Transverse colon (tissue), 4 donors: ENCODE measurements around the gene NEU2.

Experiments
- POLR2AphosphoS5 ChIP-seq, 3 donors: sonication (generic); formaldehyde crosslinking; IDR thresholded peaks; one replicate each; pipeline ENCODE4 v1.6.1; 2016; ENCODE audit warnings: antibody characterized with exemption in 3 of 3
- TF ChIP-seq, protein P1 (sequence below), 5 experiments: fragments of 200-600 bp in 3 of 5; fragments of 450-650 bp in 2 of 5; sonication (generic) in 3 of 5; IDR thresholded peaks; 1 replicate in 2 of 5; 2 replicates in 3 of 5; pipeline ENCODE4 v1.5.1; 2016 to 2017; ENCODE audit warnings: antibody characterized with exemption in 5 of 5, inconsistent platforms in 3 of 5, mild to moderate bottlenecking in 2 of 5, moderate library complexity in 1 of 5

DNA sequence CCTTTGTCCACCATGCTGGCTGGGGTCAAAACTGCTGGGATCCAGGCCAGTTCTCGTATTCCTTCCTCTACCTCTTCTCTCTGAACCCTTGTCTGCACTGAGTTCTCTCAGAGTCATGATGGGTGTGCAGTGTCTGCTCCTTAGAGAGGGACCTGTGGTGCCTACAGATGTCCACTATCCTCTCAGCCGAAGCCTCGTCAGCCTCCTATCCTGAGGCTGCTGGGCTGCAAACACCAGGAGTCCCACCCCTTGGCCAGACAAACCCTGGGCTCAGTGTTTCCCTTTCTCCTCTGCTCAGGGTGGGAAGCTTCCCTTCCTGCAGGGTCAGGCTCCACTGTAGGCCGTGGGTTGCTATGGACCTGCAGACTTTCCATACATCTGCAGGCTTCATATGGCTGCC is 30.0 kb downstream of the NEU2 start:
- TF ChIP-seq, protein P1, sequence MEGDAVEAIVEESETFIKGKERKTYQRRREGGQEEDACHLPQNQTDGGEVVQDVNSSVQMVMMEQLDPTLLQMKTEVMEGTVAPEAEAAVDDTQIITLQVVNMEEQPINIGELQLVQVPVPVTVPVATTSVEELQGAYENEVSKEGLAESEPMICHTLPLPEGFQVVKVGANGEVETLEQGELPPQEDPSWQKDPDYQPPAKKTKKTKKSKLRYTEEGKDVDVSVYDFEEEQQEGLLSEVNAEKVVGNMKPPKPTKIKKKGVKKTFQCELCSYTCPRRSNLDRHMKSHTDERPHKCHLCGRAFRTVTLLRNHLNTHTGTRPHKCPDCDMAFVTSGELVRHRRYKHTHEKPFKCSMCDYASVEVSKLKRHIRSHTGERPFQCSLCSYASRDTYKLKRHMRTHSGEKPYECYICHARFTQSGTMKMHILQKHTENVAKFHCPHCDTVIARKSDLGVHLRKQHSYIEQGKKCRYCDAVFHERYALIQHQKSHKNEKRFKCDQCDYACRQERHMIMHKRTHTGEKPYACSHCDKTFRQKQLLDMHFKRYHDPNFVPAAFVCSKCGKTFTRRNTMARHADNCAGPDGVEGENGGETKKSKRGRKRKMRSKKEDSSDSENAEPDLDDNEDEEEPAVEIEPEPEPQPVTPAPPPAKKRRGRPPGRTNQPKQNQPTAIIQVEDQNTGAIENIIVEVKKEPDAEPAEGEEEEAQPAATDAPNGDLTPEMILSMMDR (IDR thresholded peaks at IDR 0.05): no peak
- no peak for TF ChIP-seq POLR2AphosphoS5 (IDR thresholded peaks at IDR 0.05)
